ENCODE data around the gene TAF8. TPM values are rescaled to one million over a fixed set of nuclear protein-coding genes. Genes with fewer than 3 reads are reported as not detected.

TAF8 gene
- polyA plus RNA-seq, 1 of the 3 experiments (the other 2 are of a cell fraction): 27.8 TPM

DNA sequence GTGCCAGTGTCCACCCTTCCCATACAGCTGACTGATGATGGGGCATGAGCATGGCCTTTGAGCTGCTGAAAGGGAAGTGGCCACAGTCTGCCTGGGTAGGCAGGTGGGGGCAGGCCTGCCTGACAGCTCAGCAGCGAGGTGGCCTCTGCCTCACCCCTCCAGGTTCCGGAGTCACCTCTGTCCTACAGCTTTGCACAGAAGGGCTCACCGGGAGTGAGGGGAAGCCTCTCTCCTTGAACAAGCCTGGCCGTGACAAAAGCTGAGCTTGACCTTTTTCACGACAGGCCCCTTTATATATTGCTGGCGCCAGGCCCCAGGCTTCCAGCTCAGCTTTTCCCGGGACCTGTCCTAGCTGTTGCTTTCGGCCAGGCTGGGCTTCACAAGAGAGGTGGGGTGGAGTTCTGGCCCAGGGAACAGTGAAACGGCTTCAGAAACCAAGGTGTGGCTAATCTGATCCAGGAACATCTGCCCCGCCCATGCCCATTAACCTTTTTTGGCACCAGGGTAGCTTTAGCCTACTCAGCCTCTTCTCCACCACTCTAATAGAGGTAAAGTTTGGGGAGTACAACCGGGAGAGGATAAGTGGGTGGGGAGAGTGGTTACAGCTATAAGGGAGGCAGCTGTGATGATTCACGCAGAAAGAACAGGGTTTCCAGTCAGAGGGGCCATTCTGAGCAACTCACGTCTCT is 49.2 kb downstream of the TAF8 start (continued):
- TF ChIP-seq, protein P1, sequence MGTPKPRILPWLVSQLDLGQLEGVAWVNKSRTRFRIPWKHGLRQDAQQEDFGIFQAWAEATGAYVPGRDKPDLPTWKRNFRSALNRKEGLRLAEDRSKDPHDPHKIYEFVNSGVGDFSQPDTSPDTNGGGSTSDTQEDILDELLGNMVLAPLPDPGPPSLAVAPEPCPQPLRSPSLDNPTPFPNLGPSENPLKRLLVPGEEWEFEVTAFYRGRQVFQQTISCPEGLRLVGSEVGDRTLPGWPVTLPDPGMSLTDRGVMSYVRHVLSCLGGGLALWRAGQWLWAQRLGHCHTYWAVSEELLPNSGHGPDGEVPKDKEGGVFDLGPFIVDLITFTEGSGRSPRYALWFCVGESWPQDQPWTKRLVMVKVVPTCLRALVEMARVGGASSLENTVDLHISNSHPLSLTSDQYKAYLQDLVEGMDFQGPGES (IDR thresholded peaks at IDR 0.05; ENCODE audit: low read depth, low read length): no peak

- H3K9ac ChIP-seq: no peak overlapping the region
- H4K20me1 ChIP-seq (ENCODE audit: insufficient read depth): no peaks in the 10 kb centered on the region
- DNase-seq: no peak
- H3K36me3 ChIP-seq (replicated peaks in 1 of 2; ENCODE audit: control insufficient read depth in 1 of 2, insufficient read depth in 2 of 2, low read length in 1 of 2): no peaks in the 10 kb centered on the region
- H3K4me2 ChIP-seq: no peak overlapping the region
- no peaks in the 10 kb centered on the region for H3K27me3 ChIP-seq (ENCODE audit: insufficient read depth)
- H3K79me2 ChIP-seq (ENCODE audit: insufficient read depth): no peaks in the 10 kb centered on the region
- H3K27ac ChIP-seq (ENCODE audit: low read depth in 2 of 2, low read length in 1 of 2): no peak overlapping the region; a peak in 1 of 4 replicates
- H3K9me2 ChIP-seq: no peaks in the 10 kb centered on the region
- H3K4me1 ChIP-seq (ENCODE audit: control insufficient read depth in 1 of 2, insufficient read depth in 2 of 2, low read depth in 1 of 2, low read length in 1 of 2): 0 out of 4 replicates have a peak, but pooled peaks cover 0 to 7% of the 10 kb centered on the region in 2 experiments
- no peak for TF ChIP-seq USF2 (IDR thresholded peaks at IDR 0.05; ENCODE audit: borderline replicate concordance, low read depth, low read length)
- TF ChIP-seq JUND (IDR thresholded peaks at IDR 0.05): no peak
- no peak for TF ChIP-seq TAF1 (IDR thresholded peaks at IDR 0.05; ENCODE audit: borderline replicate concordance, low read depth, low read length)
- TF ChIP-seq TCF12 (IDR thresholded peaks at IDR 0.05): 0 out of 2 replicates have a peak, but pooled peaks have one; percentile 3
- 0 out of 2 replicates have a peak, but pooled peaks have one; percentile 2 for TF ChIP-seq FOSL2 (IDR thresholded peaks at IDR 0.05; ENCODE audit: borderline replicate concordance, low read depth)
- TF ChIP-seq NFIC (IDR thresholded peaks at IDR 0.05; ENCODE audit: borderline replicate concordance): no peak
- CTCF ChIA-PET: interaction anchor here (0.6 to 1.4 kb wide), 3 partner anchors 11 to 306 kb away, joined by 3 to 8 read pairs (median 3); no protein-coding TSS in a partner anchor
- no peaks in the 10 kb centered on the region for H3K9me3 ChIP-seq
- H2AFZ ChIP-seq (ENCODE audit: low read depth): peak overlapping the region; percentile 81
- POLR2A ChIA-PET: no interaction called here
- WGBS (ENCODE audit: low lambda C conversion rate): 62% methylated on average over 14 of the region's 14 CpGs
- no peaks in the 10 kb centered on the region for H3F3A ChIP-seq (replicated peaks; ENCODE audit: insufficient read depth)
- H3K4me3 ChIP-seq (ENCODE audit: low read depth in 2 of 2, low read length in 1 of 2): no peak overlapping the region
Observed at GRCh38 chr6:42100029-42100901, 49.9 kb downstream of the TAF8 start.

GRCh38 chr6:42101186-42101657 is 50.9 kb downstream of the TAF8 start:
- H3K79me2 ChIP-seq (ENCODE audit: insufficient read depth): no peaks in the 10 kb centered on the region
- no peaks in the 10 kb centered on the region for H3K36me3 ChIP-seq (replicated peaks in 1 of 2; ENCODE audit: control insufficient read depth in 1 of 2, insufficient read depth in 2 of 2, low read length in 1 of 2)
- H4K20me1 ChIP-seq (ENCODE audit: insufficient read depth): no peaks in the 10 kb centered on the region
- no peaks in the 10 kb centered on the region for H3K27me3 ChIP-seq (ENCODE audit: insufficient read depth)
- H3K27ac ChIP-seq (ENCODE audit: low read depth in 2 of 2, low read length in 1 of 2): no peak overlapping the region
- no peak overlapping the region for H2AFZ ChIP-seq (ENCODE audit: low read depth)
- H3K4me1 ChIP-seq (ENCODE audit: control insufficient read depth in 1 of 2, insufficient read depth in 2 of 2, low read depth in 1 of 2, low read length in 1 of 2): 0 out of 4 replicates have a peak, but pooled peaks cover 0 to 7% of the 10 kb centered on the region in 2 experiments
- no peaks in the 10 kb centered on the region for H3K9me3 ChIP-seq
- H3K9me2 ChIP-seq: no peaks in the 10 kb centered on the region
- H3K4me3 ChIP-seq (ENCODE audit: low read depth in 2 of 2, low read length in 1 of 2): no peak overlapping the region
- CTCF ChIA-PET: no interaction called here
- 90% methylated on average over 8 of the region's 8 CpGs for WGBS (ENCODE audit: low lambda C conversion rate)
- DNase-seq: no peak
- POLR2A ChIA-PET: no interaction called here
- H3K4me2 ChIP-seq: no peak overlapping the region
- H3F3A ChIP-seq (replicated peaks; ENCODE audit: insufficient read depth): no peaks in the 10 kb centered on the region
- H3K9ac ChIP-seq: no peak overlapping the region
- TF ChIP-seq MXI1 (IDR thresholded peaks at IDR 0.05; ENCODE audit: low read depth, low read length) (no peak), GATA2 (CRISPR knock-in tag; IDR thresholded peaks at IDR 0.05) (no peak), RXRA (IDR thresholded peaks at IDR 0.05; ENCODE audit: borderline replicate concordance, low read depth) (no peak), TCF12 (IDR thresholded peaks at IDR 0.05) (no peak), CTCF (IDR thresholded peaks at IDR 0.05) (no peak), TAF1 (IDR thresholded peaks at IDR 0.05; ENCODE audit: borderline replicate concordance, low read depth, low read length) (no peak), USF2 (IDR thresholded peaks at IDR 0.05; ENCODE audit: borderline replicate concordance, low read depth, low read length) (no peak), TEAD4 (IDR thresholded peaks at IDR 0.05; ENCODE audit: borderline replicate concordance, insufficient read depth) (no peak), JUND (IDR thresholded peaks at IDR 0.05) (no peak), RCOR1 (IDR thresholded peaks at IDR 0.05; ENCODE audit: low read length) (no peak), GABPA (IDR thresholded peaks at IDR 0.05; ENCODE audit: low read depth) (no peak), NFIC (IDR thresholded peaks at IDR 0.05; ENCODE audit: borderline replicate concordance) (no peak), SIN3A (IDR thresholded peaks at IDR 0.05; ENCODE audit: borderline replicate concordance, low read depth, low read length) (no peak), FOXM1 (IDR thresholded peaks at IDR 0.05; ENCODE audit: low read depth) (no peak)
- TF ChIP-seq, protein P2, sequence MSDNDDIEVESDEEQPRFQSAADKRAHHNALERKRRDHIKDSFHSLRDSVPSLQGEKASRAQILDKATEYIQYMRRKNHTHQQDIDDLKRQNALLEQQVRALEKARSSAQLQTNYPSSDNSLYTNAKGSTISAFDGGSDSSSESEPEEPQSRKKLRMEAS (IDR thresholded peaks at IDR 0.05; ENCODE audit: low read depth): no peak

Data from SK-N-SH (cell line).